ENCODE data around the gene NCK2. TPM values are rescaled to one million over a fixed set of nuclear protein-coding genes. Genes with fewer than 3 reads are reported as not detected.

NCK2 gene
- total RNA-seq, 1 experiment from 2014 or later: 49.2 TPM

GRCh38 chr2:105748566-105748965, 3.9 kb downstream of the NCK2 start:
- H3K27ac Mint-ChIP-seq: peak overlapping the region in 1 of 3 experiments; percentile 52; a peak in 1 of 7 replicates
- Histone ChIP-seq H2BK15ac (ENCODE audit: low read depth, low read length) (no peak overlapping the region), H2BK20ac (ENCODE audit: low read depth, low read length, poor library complexity, severe bottlenecking) (no peak overlapping the region), H3K4me2 (ENCODE audit: insufficient read depth, insufficient read length, low read length) (no peak overlapping the region), H2AK5ac (ENCODE audit: insufficient read length, low read length) (no peak overlapping the region), H3K9ac (ENCODE audit: extremely low read depth, insufficient read length, low read length) (no peak overlapping the region), H2BK5ac (ENCODE audit: insufficient read length, low read length) (no peak overlapping the region), H4K91ac (ENCODE audit: insufficient read length, low read depth, low read length) (no peak overlapping the region), H3K4me1 (ENCODE audit: insufficient read depth, low read length) (peaks cover 2% of the 10 kb centered on the region; the same call in 1 of the 2 replicates), H3K56ac (ENCODE audit: insufficient read length, low read depth, low read length) (no peak overlapping the region), H3K23ac (ENCODE audit: insufficient read length, low read depth, low read length) (no peak overlapping the region), H3K18ac (ENCODE audit: insufficient read length, low read depth, low read length) (no peak overlapping the region), H3K4ac (ENCODE audit: low read depth, low read length) (no peak overlapping the region), H3K79me1 (ENCODE audit: insufficient read depth, low read depth, low read length, poor library complexity, severe bottlenecking) (peaks cover 10% of the 10 kb centered on the region), H4K20me1 (ENCODE audit: control insufficient read depth, insufficient read depth, insufficient read length) (no peaks in the 10 kb centered on the region), H3K27ac (ENCODE audit: insufficient read length, low read depth, low read length) (no peak overlapping the region), H2BK12ac (ENCODE audit: insufficient read length, low read depth, low read length) (no peak overlapping the region), H4K8ac (replicated peaks; ENCODE audit: insufficient read length, low read depth, low read length) (no peak overlapping the region), H3K27me3 (ENCODE audit: insufficient read depth, low read length) (no peaks in the 10 kb centered on the region), H3K23me2 (ENCODE audit: insufficient read length, low read depth, low read length, poor library complexity, severe bottlenecking) (peaks cover 8% of the 10 kb centered on the region), H2BK120ac (ENCODE audit: low read depth, low read length, poor library complexity, severe bottlenecking) (no peak overlapping the region), H4K5ac (ENCODE audit: insufficient read length, low read depth, low read length) (no peak overlapping the region), H3K79me2 (ENCODE audit: insufficient read depth, low read length) (peaks cover 50% of the 10 kb centered on the region; the same call in 1 of the 2 replicates), H3K9me3 (ENCODE audit: control insufficient read depth, low read depth, low read length) (no peaks in the 10 kb centered on the region), H3T11ph (ENCODE audit: low read length) (no peak overlapping the region), H2AFZ (ENCODE audit: low read length) (no peak overlapping the region), H3K14ac (ENCODE audit: insufficient read depth, low read length) (no peak overlapping the region)
- H3K4me1 Mint-ChIP-seq: peaks cover 49 to 61% of the 10 kb centered on the region in 2 experiments
- H3K9me3 Mint-ChIP-seq: no peaks in the 10 kb centered on the region; a peak in 1 of 5 replicates
- no peak for DNase-seq
- no peak overlapping the region for H3K4me3 Mint-ChIP-seq
- WGBS (ENCODE audit: extremely low coverage, insufficient read length, low lambda C conversion rate): no CpG with 5 or more reads among the region's 1 CpG
- H3K27me3 Mint-ChIP-seq (ENCODE audit: low read depth): peaks cover 7% of the 10 kb centered on the region
- peaks cover 11 to 46% (median 15%) of the 10 kb centered on the region in 3 experiments for H3K36me3 Mint-ChIP-seq (ENCODE audit: insufficient read depth in 1 of 3, low read depth in 3 of 3)
- no peak for TF ChIP-seq CTCF (conservative IDR thresholded peaks at IDR 0.05)
